Activated CD4-positive, alpha-beta T cell treated with anti-CD3 and anti-CD28 coated beads, Interleukin-2, amount 10 ng/mL, durations not matched to agents 24 days and 14 days (primary cell): ENCODE data around the gene DMBT1. TPM values are rescaled to one million over a fixed set of nuclear protein-coding genes. Genes with fewer than 3 reads are reported as not detected.

ENCODE experiments used
- DNase-seq: peaks from one replicate; pipeline ENCODE4 v3.0.0; 2022
- H3K27ac Mint-ChIP-seq: one replicate; pipeline ENCODE4 v1.8.0; 2022; ENCODE audit warnings: mild to moderate bottlenecking, mixed read lengths
- H3K27me3 Mint-ChIP-seq: one replicate; pipeline ENCODE4 v1.8.0; 2022; ENCODE audit warnings: mixed read lengths
- H3K36me3 Mint-ChIP-seq: one replicate; pipeline ENCODE4 v1.8.0; 2022; ENCODE audit warnings: low read depth, mild to moderate bottlenecking, mixed read lengths
- H3K4me1 Mint-ChIP-seq: one replicate; pipeline ENCODE4 v1.8.0; 2021; ENCODE audit warnings: mixed read lengths
- H3K4me3 Mint-ChIP-seq: one replicate; pipeline ENCODE4 v1.8.0; 2022; ENCODE audit warnings: mild to moderate bottlenecking, moderate library complexity, mixed read lengths
- H3K9me3 Mint-ChIP-seq: one replicate; pipeline ENCODE4 v1.8.0; 2021; ENCODE audit warnings: mixed read lengths
- intact Hi-C: fragments of 100-400 bp; cut with micrococcal nuclease; formaldehyde crosslinking; loops from one replicate; pipeline ENCODE4 v1.15.1; 2023
- total RNA-seq: library from RNA; stranded (reverse); gene quantifications from 2 replicates; pipeline ENCODE4 v1.2.3, GENCODE V29; 2022

Gene DMBT1
- not detected in 2 replicates for total RNA-seq

- Mint-ChIP-seq H3K4me3 (no peak within 1 kb of the TSS), H3K36me3 (no peaks in the 10 kb centered on the region), H3K27me3 (peaks cover 39% of the 10 kb centered on the region), H3K9me3 (no peaks in the 10 kb centered on the region), H3K27ac (no peak within 1 kb of the TSS), H3K4me1 (peaks cover 8% of the 10 kb centered on the region)
- no peak for DNase-seq
- intact Hi-C loops: loop anchor here (10.0 kb wide), 1 partner anchor 96 kb away; the partner anchor contains the start of gene HTRA1
These were observed at the start of gene DMBT1 for GRCh38 chr10:122560279-122560804. TSS of gene DMBT1 (plus strand) at chr10:122560754. CDS start at chr10:122560771, 17 bp downstream.

GRCh38 chr10:122513053-122513452, 47.5 kb upstream of the DMBT1 start:
- DNase-seq: no peak
- Mint-ChIP-seq H3K9me3 (no peaks in the 10 kb centered on the region), H3K4me1 (peaks cover 23% of the 10 kb centered on the region), H3K36me3 (no peaks in the 10 kb centered on the region), H3K4me3 (no peak overlapping the region), H3K27me3 (peaks cover 5% of the 10 kb centered on the region), H3K27ac (no peak overlapping the region)
- intact Hi-C loops: loop anchor here (5.0 kb wide), 1 partner anchor 54 kb away; no protein-coding TSS in a partner anchor

- Mint-ChIP-seq H3K4me1 (peaks cover 23% of the 10 kb centered on the region), H3K27ac (no peak overlapping the region), H3K36me3 (no peaks in the 10 kb centered on the region), H3K27me3 (peaks cover 13% of the 10 kb centered on the region), H3K4me3 (no peak overlapping the region), H3K9me3 (no peaks in the 10 kb centered on the region)
- intact Hi-C loops: loop anchor here (5.0 kb wide), 1 partner anchor 53 kb away; no protein-coding TSS in a partner anchor
- no peak for DNase-seq
These were observed 46.3 kb upstream of the DMBT1 start for GRCh38 chr10:122514045-122514840.

- H3K27ac Mint-ChIP-seq: no peak overlapping the region
- no peak overlapping the region for H3K4me3 Mint-ChIP-seq
- no peaks in the 10 kb centered on the region for H3K9me3 Mint-ChIP-seq
- no peak for DNase-seq
- peaks cover 23% of the 10 kb centered on the region for H3K4me1 Mint-ChIP-seq
- intact Hi-C loops: no loop called here
- H3K36me3 Mint-ChIP-seq: no peaks in the 10 kb centered on the region
- peaks cover 13% of the 10 kb centered on the region for H3K27me3 Mint-ChIP-seq
These were observed 45.5 kb upstream of the DMBT1 start for GRCh38 chr10:122515022-122515424.

- Mint-ChIP-seq H3K9me3 (no peaks in the 10 kb centered on the region), H3K27ac (peak overlapping the region; percentile 73), H3K36me3 (no peaks in the 10 kb centered on the region), H3K4me3 (peak overlapping the region; percentile 52), H3K4me1 (peaks cover 23% of the 10 kb centered on the region), H3K27me3 (peaks cover 15% of the 10 kb centered on the region)
- intact Hi-C loops: no loop called here
- DNase-seq: peak; percentile 79
These were observed 44.8 kb upstream of the DMBT1 start for GRCh38 chr10:122515588-122516231.

- Mint-ChIP-seq H3K9me3 (no peaks in the 10 kb centered on the region), H3K27ac (no peak overlapping the region), H3K36me3 (no peaks in the 10 kb centered on the region), H3K4me1 (peaks cover 23% of the 10 kb centered on the region), H3K4me3 (no peak overlapping the region), H3K27me3 (peaks cover 19% of the 10 kb centered on the region)
- DNase-seq: no peak
- intact Hi-C loops: no loop called here
These were observed 43.8 kb upstream of the DMBT1 start for GRCh38 chr10:122516734-122517133.

GRCh38 chr10:122519144-122519543, 41.4 kb upstream of the DMBT1 start:
- Mint-ChIP-seq H3K36me3 (no peaks in the 10 kb centered on the region), H3K27ac (no peak overlapping the region), H3K4me3 (no peak overlapping the region), H3K27me3 (peaks cover 35% of the 10 kb centered on the region), H3K4me1 (peaks cover 18% of the 10 kb centered on the region), H3K9me3 (no peaks in the 10 kb centered on the region)
- no peak for DNase-seq
- intact Hi-C loops: no loop called here

GRCh38 chr10:122519873-122520272, 40.7 kb upstream of the DMBT1 start:
- no peak overlapping the region for H3K27ac Mint-ChIP-seq

GRCh38 chr10:122521011-122521410, 39.5 kb upstream of the DMBT1 start:
- H3K9me3 Mint-ChIP-seq: no peaks in the 10 kb centered on the region
- peaks cover 38% of the 10 kb centered on the region for H3K27me3 Mint-ChIP-seq
- H3K27ac Mint-ChIP-seq: no peak overlapping the region
- no peak overlapping the region for H3K4me3 Mint-ChIP-seq
- peaks cover 8% of the 10 kb centered on the region for H3K4me1 Mint-ChIP-seq
- intact Hi-C loops: no loop called here
- no peak for DNase-seq
- H3K36me3 Mint-ChIP-seq: no peaks in the 10 kb centered on the region

More at GRCh38 chr10:122519873-122520272, 40.7 kb upstream of the DMBT1 start:
- H3K4me1 Mint-ChIP-seq: peaks cover 16% of the 10 kb centered on the region
- no peaks in the 10 kb centered on the region for H3K9me3 Mint-ChIP-seq
- peaks cover 38% of the 10 kb centered on the region for H3K27me3 Mint-ChIP-seq
- no peak for DNase-seq
- intact Hi-C loops: no loop called here
- H3K36me3 Mint-ChIP-seq: no peaks in the 10 kb centered on the region
- no peak overlapping the region for H3K4me3 Mint-ChIP-seq

GRCh38 chr10:122524811-122525210, 35.7 kb upstream of the DMBT1 start:
- intact Hi-C loops: no loop called here
- H3K4me3 Mint-ChIP-seq: no peak overlapping the region
- no peak overlapping the region for H3K27ac Mint-ChIP-seq
- no peaks in the 10 kb centered on the region for H3K4me1 Mint-ChIP-seq
- H3K27me3 Mint-ChIP-seq: peaks cover 32% of the 10 kb centered on the region
- H3K9me3 Mint-ChIP-seq: no peaks in the 10 kb centered on the region
- H3K36me3 Mint-ChIP-seq: no peaks in the 10 kb centered on the region
- no peak for DNase-seq

GRCh38 chr10:122525788-122526187, 34.8 kb upstream of the DMBT1 start:
- Mint-ChIP-seq H3K27ac (no peak overlapping the region), H3K36me3 (no peaks in the 10 kb centered on the region), H3K4me1 (no peaks in the 10 kb centered on the region), H3K9me3 (no peaks in the 10 kb centered on the region), H3K27me3 (peaks cover 29% of the 10 kb centered on the region), H3K4me3 (no peak overlapping the region)
- no peak for DNase-seq
- intact Hi-C loops: no loop called here

- Mint-ChIP-seq H3K4me1 (no peaks in the 10 kb centered on the region), H3K9me3 (no peaks in the 10 kb centered on the region), H3K4me3 (no peak overlapping the region), H3K36me3 (no peaks in the 10 kb centered on the region), H3K27me3 (peaks cover 30% of the 10 kb centered on the region), H3K27ac (no peak overlapping the region)
- DNase-seq: no peak
- intact Hi-C loops: no loop called here
These were observed 33.7 kb upstream of the DMBT1 start for GRCh38 chr10:122526892-122527291.

GRCh38 chr10:122530177-122530576, 30.4 kb upstream of the DMBT1 start:
- intact Hi-C loops: no loop called here
- Mint-ChIP-seq H3K27ac (no peak overlapping the region), H3K36me3 (no peaks in the 10 kb centered on the region), H3K9me3 (no peaks in the 10 kb centered on the region), H3K27me3 (peaks cover 9% of the 10 kb centered on the region), H3K4me1 (no peaks in the 10 kb centered on the region), H3K4me3 (no peak overlapping the region)
- no peak for DNase-seq

- Mint-ChIP-seq H3K4me1 (no peaks in the 10 kb centered on the region), H3K27me3 (peaks cover 16% of the 10 kb centered on the region), H3K36me3 (no peaks in the 10 kb centered on the region), H3K27ac (no peak overlapping the region), H3K4me3 (no peak overlapping the region), H3K9me3 (no peaks in the 10 kb centered on the region)
- intact Hi-C loops: no loop called here
- no peak for DNase-seq
These were observed 29.3 kb upstream of the DMBT1 start for GRCh38 chr10:122531261-122531660.
